HG03469 (cell line): ENCODE results near the gene PRR32.
"Not testable (repeated sequence)": the region's sequence is repeated elsewhere in the genome, so short reads cannot be mapped to it uniquely, and the experiment has no call there.

ENCODE experiments used
- ATAC-seq: cut with Tn5 transposase; IDR thresholded peaks from one replicate; pipeline ENCODE4 v1.9.1; 2021; ENCODE audit warnings: mild to moderate bottlenecking, moderate library complexity, moderate number of reproducible peaks; ENCODE audit not compliant: unreplicated experiment

Gene PRR32, protein sequence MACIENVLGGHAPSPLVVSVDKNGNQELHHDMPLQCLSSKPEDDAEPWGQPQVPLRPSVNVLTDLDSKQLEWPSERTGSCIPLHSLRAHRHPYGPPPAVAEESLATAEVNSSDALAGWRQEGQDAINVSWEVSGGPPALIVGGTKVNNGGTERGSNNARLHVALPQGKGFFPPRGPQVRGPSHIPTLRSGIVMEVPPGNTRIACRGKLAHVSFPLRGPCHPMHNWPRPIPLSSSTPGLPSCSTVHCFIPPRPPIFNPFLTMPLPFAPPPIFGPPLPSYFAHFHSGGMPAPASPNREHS

GRCh38 chrX:126819429-126819828, at the start of gene PRR32:
Gene PRR32, plus strand, starts transcription at chrX:126819729. Its CDS starts 115 bp downstream, at chrX:126819844.
- ATAC-seq: no peak

DNA sequence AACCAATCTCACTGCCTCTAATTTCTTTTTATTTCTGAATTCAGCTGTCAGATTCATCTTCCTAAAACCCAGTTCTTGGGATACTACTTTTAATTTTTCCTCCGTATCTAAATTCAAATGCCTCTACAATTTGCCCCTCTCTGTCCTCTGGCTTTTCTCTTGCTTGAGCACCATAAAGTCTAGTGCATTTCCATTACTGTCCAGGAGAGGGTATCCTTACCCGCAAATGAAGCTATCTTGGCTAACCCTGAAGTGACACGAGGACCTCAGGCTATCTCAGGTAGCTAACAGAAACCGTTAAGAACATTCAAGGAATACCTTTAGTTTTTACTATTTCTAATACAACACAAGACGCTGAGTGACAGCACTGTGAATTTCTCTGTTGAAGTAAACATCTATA, 49.4 kb upstream of the PRR32 start:
- no peak for ATAC-seq

- ATAC-seq: no peak
These were observed 34.0 kb upstream of the PRR32 start for GRCh38 chrX:126785539-126785938.

GRCh38 chrX:126799059-126799458, 20.5 kb upstream of the PRR32 start:
- no peak for ATAC-seq

DNA sequence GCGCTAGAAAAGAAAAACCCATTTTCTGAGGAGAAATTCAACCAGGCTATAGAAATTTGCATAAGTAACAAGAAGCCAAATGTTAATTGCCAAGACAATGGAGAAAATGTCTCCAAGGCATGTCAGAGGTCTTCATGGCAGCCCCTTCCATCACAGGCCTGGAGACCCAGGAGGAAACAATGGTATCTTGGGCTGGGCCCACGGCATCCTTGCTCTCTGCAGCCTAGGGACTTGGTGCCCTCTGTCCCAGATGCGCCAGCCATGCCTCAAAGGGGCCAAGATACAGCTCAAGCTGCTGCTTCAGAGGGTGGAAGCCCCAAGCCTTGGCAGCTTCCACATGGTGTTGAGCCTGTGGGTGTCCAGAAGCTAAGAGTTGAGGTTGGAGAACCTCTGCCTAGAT, 12.7 kb upstream of the PRR32 start:
- ATAC-seq: not testable (repeated sequence)

- no peak for ATAC-seq
These were observed 3.7 kb upstream of the PRR32 start for GRCh38 chrX:126815806-126816205.

GRCh38 chrX:126820700-126821420, 1.3 kb downstream of the PRR32 start:
- no peak for ATAC-seq

GRCh38 chrX:126824338-126825007, 4.9 kb downstream of the PRR32 start:
- no peak for ATAC-seq

DNA sequence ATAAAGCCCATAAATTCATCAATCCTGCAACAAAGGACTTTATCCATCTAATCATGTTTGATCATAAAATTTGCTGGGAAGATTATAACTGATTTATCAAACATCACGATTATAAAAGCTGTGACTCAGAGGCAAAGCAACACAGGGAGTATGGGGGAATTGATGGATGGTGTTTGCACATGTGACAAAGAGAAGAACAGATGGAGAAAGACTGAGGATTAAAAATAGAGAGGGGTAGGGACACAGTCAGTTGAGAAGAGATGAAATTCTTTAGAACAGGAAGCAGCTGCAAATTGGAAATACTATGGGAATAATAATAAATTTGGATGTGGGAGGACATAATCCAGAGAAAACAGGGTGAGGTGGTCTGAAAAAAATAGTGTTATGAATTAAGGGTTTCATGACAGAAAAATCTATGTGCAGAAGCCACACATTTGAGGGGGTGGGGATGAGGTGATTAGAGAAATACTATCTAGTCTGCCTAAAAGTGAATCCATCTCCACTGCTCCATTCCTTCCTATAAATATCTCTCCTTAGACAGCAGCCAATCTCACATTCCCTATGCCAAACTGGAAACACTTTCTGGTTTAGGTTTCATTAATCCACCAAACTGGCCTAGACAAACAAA, 6.2 kb downstream of the PRR32 start:
- ATAC-seq: no peak

DNA sequence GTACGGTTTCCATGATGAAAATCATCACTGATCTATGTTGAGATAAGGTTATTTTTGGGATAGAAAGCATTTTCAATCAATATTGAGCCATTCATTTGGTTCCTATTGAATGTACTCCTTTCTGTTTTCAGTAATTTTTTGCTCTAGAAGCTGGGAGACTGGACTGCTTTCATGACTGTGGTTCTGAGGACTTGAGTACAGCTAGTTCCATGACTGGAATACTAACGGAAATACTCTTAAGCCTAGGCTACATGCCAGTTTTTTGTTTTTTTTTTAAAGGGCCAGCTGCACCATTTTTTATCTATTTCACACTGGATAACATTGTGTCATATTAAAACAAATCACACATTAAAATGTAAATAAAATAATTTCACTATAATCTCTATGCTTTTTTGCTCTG, 16.7 kb downstream of the PRR32 start:
- ATAC-seq: no peak

- ATAC-seq: no peak
These were observed 27.6 kb downstream of the PRR32 start for GRCh38 chrX:126847143-126847542.

- no peak for ATAC-seq
These were observed 36.5 kb downstream of the PRR32 start for GRCh38 chrX:126855839-126856524.
